Hindlimb muscle (tissue), 1 donor: ENCODE data around the gene BCAM. TPM values are rescaled to one million over a fixed set of nuclear protein-coding genes. Genes with fewer than 3 reads are reported as not detected.
"Not testable (repeated sequence)": the region's sequence is repeated elsewhere in the genome, so short reads cannot be mapped to it uniquely, and the experiment has no call there.

ENCODE experiments used
- DNase-seq: peaks from one replicate; pipeline ENCODE4 v3.0.0-alpha.2; 2013
- polyA plus RNA-seq: library from polyadenylated mRNA; unstranded; fragments of 120-200 nt; gene quantifications from one replicate; pipeline ENCODE4 v1.2.1, GENCODE V29; 2013; ENCODE audit not compliant: insufficient read length

The BCAM gene
- polyA plus RNA-seq, 1 donor = 262 TPM

- DNase-seq = no peak
Observed at GRCh38 chr19:44851427-44851826, 42.5 kb downstream of the BCAM start.

GRCh38 chr19:44855606-44856005, 46.7 kb downstream of the BCAM start:
- DNase-seq = no peak

- no peak for DNase-seq
Observed at GRCh38 chr19:44856421-44857083, 47.6 kb downstream of the BCAM start.

- no peak for DNase-seq
Observed at GRCh38 chr19:44857837-44858236, 48.9 kb downstream of the BCAM start.

GRCh38 chr19:44861576-44861975, 52.7 kb downstream of the BCAM start:
- DNase-seq = not testable (repeated sequence)

- no peak for DNase-seq
Observed at GRCh38 chr19:44863990-44864389, 55.1 kb downstream of the BCAM start.

- DNase-seq = no peak
Observed at GRCh38 chr19:44865196-44865767, 56.4 kb downstream of the BCAM start.

GRCh38 chr19:44866664-44867063, 57.8 kb downstream of the BCAM start:
- DNase-seq = no peak

GRCh38 chr19:44867578-44867977, 58.7 kb downstream of the BCAM start:
- DNase-seq = no peak

- DNase-seq = no peak
Observed at GRCh38 chr19:44869733-44870470, 61.0 kb downstream of the BCAM start.

Other genes starting within 250 kb of the BCAM start
- gene IGSF23, start 195.5 kb upstream of the BCAM start, polyA plus RNA-seq = not detected
- 24.6 TPM for gene PVR, start 165.2 kb upstream of the BCAM start, polyA plus RNA-seq
- 11.7 TPM for gene CEACAM19, start 137.6 kb upstream of the BCAM start, polyA plus RNA-seq
- 1.0 TPM for gene CEACAM16, start 110.0 kb upstream of the BCAM start, polyA plus RNA-seq
- gene BCL3, start 60.4 kb upstream of the BCAM start, polyA plus RNA-seq = 20.0 TPM
- not detected for gene CBLC, start 31.2 kb upstream of the BCAM start, polyA plus RNA-seq
- gene NECTIN2, start 37.2 kb downstream of the BCAM start, polyA plus RNA-seq = 55.4 TPM
- 31.1 TPM for gene TOMM40, start 82.2 kb downstream of the BCAM start, polyA plus RNA-seq
- 98.9 TPM for gene APOE, start 96.7 kb downstream of the BCAM start, polyA plus RNA-seq
- gene APOC1, start 105.5 kb downstream of the BCAM start, polyA plus RNA-seq = 25.3 TPM
- not detected for gene APOC4, start 133.1 kb downstream of the BCAM start, polyA plus RNA-seq
- 0.79 TPM for gene APOC2, start 136.9 kb downstream of the BCAM start, polyA plus RNA-seq
- 67.1 TPM for gene CLPTM1, start 146.3 kb downstream of the BCAM start, polyA plus RNA-seq
- gene RELB, start 192.4 kb downstream of the BCAM start, polyA plus RNA-seq = 5.5 TPM
- gene CLASRP, start 229.9 kb downstream of the BCAM start, polyA plus RNA-seq = 53.1 TPM